ENCODE results near the gene TRIM27.

Gene TRIM27

DNA sequence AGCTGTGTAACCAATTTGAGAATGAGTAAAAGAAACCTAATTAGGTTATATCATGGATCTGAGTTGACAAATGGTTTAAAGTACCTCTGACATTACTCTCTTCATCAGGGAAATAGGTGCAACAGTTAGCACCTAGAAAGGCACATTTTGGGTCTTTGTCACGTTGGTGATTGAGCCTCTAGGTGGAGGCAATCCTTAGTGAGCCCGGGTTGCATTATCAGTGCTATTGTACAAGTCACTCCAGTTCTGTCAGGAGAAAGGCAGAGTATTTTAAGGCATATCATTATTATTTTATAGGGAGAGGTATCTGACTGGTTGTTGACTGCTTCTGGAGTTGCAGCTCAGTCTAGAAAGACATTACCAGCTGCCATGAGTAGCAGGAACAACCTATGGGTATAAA lies 54.9 kb downstream of the TRIM27 start:
- no peak overlapping the region for H3K4me3 ChIP-seq (ENCODE audit: control insufficient read depth, low read depth, low read length)
- no peak for DNase-seq (ENCODE audit: low read depth)
- TF ChIP-seq, protein P1, sequence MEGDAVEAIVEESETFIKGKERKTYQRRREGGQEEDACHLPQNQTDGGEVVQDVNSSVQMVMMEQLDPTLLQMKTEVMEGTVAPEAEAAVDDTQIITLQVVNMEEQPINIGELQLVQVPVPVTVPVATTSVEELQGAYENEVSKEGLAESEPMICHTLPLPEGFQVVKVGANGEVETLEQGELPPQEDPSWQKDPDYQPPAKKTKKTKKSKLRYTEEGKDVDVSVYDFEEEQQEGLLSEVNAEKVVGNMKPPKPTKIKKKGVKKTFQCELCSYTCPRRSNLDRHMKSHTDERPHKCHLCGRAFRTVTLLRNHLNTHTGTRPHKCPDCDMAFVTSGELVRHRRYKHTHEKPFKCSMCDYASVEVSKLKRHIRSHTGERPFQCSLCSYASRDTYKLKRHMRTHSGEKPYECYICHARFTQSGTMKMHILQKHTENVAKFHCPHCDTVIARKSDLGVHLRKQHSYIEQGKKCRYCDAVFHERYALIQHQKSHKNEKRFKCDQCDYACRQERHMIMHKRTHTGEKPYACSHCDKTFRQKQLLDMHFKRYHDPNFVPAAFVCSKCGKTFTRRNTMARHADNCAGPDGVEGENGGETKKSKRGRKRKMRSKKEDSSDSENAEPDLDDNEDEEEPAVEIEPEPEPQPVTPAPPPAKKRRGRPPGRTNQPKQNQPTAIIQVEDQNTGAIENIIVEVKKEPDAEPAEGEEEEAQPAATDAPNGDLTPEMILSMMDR (conservative IDR thresholded peaks at IDR 0.05; ENCODE audit: control insufficient read depth, insufficient read depth, low read depth, low read length) = no peak

DNA sequence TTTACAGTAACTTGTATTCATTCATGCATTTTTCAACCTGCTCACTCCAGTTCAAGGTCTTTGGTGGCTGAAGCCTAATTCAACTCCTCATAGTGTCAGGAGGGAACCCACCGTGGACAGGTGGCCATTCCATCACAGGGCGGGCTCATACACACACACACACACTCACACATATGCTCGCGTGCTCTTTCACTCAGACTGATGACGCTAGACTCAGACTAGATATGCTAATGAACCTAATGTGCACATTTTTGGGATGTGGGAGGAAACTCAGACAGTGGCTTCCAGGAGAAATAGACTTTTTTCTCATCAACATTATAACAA lies 56.7 kb downstream of the TRIM27 start:
- DNase-seq (ENCODE audit: low read depth) = peak; percentile 13
- TF ChIP-seq, protein P1 (conservative IDR thresholded peaks at IDR 0.05; ENCODE audit: control insufficient read depth, insufficient read depth, low read depth, low read length) = no peak
- H3K4me3 ChIP-seq (ENCODE audit: control insufficient read depth, low read depth, low read length) = peak overlapping the region; percentile 56

- peak; percentile 23 for DNase-seq (ENCODE audit: low read depth)
- H3K4me3 ChIP-seq (ENCODE audit: control insufficient read depth, low read depth, low read length) = peak overlapping the region; percentile 56
Observed at GRCh38 chr6:28866205-28867085, 57.3 kb downstream of the TRIM27 start.

- TF ChIP-seq, protein P1 (conservative IDR thresholded peaks at IDR 0.05; ENCODE audit: control insufficient read depth, insufficient read depth, low read depth, low read length) = no peak
- H3K4me3 ChIP-seq (ENCODE audit: control insufficient read depth, low read depth, low read length) = no peak overlapping the region
- peak; percentile 42 for DNase-seq (ENCODE audit: low read depth)
Observed at GRCh38 chr6:28865401-28866204, 58.2 kb downstream of the TRIM27 start.

- peak overlapping the region; percentile 59 for H3K4me3 ChIP-seq (ENCODE audit: control insufficient read depth, low read depth, low read length)
- DNase-seq (ENCODE audit: low read depth) = no peak
- TF ChIP-seq, protein P1 (conservative IDR thresholded peaks at IDR 0.05; ENCODE audit: control insufficient read depth, insufficient read depth, low read depth, low read length) = no peak
Observed at GRCh38 chr6:28864326-28864923, 59.4 kb downstream of the TRIM27 start.

DNA sequence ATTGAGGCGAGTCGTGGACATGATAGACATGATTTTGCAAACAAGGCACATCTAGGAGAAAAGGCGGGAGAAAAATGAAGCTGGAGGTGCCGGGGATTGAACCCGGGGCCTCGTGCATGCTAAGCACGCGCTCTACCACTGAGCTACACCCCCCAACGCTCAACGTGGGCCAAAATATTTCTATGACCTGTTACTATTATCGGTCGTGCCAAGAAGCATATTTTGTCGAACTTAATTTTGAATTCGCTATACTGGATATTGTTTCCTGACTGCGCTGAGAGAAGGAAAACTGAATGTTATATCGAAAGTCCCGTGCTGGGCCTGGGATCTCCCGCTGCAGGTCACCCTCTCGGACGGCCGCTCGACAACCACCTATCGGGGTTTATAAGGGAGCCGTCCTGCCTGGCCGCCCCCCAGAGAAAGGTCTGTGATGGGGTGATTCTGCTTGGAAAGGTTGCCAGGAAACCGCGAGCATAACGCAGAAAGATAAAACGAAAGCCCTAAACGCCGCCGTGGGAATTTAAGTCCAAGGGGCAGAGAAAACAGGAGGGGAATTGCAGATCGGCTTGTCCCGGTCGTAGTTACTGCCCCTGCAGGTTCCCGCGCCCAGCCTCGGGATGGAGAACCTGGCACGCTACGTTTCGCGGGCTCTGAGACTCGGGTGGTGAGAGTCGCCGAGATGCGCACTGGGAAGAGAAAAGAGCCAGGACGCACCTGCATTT lies 60.0 kb downstream of the TRIM27 start:
- H3K4me3 ChIP-seq (ENCODE audit: control insufficient read depth, low read depth, low read length) = peak overlapping the region; percentile 59
- peak; percentile 85 for DNase-seq (ENCODE audit: low read depth)
- TF ChIP-seq, protein P1 (conservative IDR thresholded peaks at IDR 0.05; ENCODE audit: control insufficient read depth, insufficient read depth, low read depth, low read length) = no peak
